Amniotic stem cell (primary cell): ENCODE results near the gene MMP24OS.

Experiments
- DNase-seq: peaks from one replicate; lab custom pipeline; 2025; lab: John Stamatoyannopoulos, UW

Gene MMP24OS

DNA sequence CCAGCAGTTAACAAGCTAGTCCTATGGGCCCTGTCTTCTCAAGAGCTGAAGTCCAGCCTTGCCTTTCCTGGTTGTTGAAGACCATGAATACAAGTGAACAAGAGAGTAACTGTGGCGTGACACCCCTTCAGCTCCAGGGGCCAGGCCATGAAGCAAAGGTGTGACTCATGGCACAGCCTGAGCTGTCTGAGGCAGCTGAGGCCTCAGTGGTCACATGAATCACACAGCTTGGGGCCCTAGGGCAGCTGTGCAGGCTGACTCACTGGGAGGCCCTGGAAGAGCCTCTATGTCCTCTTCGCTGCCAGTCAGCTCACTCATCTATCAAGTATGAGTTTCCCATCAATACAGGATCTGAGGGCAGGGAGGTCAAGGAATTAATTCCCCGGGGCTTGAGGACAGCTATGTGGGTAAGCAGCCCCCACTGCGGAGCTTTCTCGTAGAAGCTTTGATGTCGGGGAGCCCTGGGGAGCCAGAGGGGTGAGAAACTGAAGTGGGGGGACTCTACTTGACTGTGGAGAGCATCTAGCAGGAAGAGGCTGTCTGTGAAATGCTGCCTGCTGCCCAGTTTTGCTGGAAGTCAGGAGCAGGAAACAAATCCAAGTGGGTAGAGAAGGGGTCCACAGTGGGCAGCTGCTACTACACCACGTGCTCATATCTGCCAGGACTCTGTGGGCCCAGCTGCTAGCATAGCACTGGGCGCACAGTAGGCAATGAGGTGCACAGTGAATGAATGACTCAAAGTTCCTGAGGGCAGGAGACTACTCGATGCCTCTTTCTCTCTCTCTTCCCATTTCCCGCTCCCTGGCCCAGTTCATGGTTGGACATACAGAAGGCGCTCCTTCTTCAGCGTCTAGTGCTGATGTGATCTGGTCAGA lies 28.0 kb upstream of the MMP24OS start:
- DNase-seq = peak; percentile 99

DNA sequence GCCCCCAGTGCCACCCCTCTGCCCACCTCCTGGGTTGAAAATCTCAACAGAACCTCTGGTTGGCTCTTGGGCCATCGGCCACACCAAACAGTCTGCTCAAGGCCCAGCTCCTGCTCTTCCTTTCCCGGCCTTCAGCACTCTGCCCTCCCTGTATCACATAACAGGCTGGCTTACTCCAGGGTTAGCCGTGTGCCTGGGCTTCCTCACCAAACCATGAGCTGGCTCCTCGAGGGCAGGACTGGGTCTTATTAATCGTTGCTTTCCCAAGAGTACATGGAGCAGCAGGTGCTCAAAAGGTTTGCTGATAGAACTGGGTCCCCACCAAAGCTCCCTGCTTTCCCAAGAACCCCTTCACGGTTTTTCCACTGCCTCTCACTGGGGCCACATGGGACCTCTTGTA lies 27.0 kb upstream of the MMP24OS start:
- DNase-seq = no peak

DNA sequence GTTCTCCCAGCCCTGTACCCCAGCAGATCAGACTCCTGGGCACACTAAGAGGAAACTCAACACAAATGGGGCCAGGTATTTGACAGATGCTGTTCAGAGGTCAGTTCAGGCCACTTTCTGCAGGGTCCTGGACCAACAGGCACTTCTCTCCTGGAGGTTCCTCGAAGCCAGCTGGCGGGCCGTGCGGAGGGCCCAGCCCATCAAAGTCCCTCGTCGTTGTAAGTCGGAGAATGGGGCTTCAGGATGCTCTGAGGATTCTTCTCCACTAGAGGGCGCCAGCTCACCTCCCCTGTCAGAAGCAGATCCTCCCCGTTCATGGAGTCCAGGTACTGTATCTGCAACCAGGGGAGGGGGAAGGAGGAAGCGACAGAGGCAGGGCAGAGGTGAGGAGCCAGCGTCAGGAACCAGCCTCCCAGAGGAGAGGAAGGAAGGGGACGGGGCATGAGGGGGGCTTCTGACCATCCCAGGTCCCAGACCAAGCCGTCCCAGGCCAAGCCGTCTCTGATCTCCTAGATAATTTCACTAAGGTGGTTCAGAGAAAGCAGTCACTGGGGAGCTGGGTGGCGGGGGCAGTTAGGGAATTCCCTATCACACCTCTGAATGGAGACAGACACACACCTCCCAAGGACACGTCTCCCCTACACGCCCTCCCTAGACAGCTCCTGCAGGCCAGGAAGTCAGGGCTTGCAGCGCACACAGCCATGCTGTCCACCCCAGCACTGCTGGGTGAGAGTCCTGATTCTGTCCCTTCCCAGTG lies 26.0 kb upstream of the MMP24OS start:
- DNase-seq = peak; percentile 50

DNA sequence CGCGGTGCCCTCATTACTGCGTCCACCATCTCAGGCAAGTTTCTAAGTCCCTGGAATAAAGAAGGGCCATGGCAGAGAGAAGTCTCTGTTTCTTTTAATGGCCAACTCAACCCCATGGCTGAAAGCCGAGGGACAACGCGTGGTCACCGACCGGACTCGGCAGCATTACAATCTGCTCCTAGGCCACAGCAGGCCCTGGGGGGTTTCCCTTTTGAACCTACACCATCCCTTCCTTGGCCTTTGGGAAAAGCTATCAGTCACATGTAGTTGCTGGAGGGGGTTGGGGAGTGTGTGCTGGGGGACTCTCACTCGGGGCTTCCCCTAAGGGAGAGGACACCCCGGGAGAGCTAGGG lies 25.4 kb upstream of the MMP24OS start:
- DNase-seq = no peak

DNA sequence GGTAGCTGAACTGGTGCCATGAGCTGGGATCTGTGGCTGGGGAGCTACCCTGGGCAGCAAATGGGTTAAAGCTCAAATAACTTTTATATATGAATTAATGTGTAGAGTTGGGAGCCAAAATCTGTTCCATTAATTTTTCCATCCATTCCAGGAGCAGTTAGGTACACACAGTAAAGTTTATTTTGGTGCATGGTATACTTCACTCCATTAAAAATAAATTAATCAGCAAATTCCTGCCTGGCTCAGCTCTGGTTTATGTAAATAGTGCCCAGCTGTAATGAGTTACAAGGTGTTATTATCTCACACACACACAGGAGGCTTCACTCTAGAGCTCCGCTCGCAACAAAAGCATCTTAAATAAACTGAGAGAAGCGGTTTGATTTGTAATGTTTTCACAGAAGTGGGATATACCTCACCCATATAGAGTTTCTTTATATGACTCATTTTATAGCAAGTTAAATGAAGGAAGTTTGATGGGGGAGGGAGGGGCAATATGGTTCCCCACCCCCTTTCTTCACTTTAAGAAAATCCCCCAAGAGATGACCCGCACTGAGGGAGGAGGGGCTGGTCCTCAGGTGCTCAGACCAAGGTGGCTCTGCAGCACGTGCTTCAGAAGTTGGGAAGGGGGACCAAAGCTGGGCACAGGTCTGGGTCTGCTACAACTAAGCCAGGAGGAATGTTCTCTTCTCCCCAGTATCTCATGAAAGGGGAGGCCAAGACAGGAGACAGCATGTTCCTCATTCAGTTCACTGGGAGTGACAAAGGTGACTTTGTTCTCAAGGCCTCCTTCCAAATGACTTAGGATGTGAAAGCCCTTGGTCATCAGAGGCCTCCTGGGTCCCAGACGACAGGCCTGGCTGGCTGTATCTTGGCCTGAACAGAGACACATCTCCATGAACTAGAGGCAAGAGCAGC lies 24.8 kb upstream of the MMP24OS start:
- DNase-seq = no peak

DNA sequence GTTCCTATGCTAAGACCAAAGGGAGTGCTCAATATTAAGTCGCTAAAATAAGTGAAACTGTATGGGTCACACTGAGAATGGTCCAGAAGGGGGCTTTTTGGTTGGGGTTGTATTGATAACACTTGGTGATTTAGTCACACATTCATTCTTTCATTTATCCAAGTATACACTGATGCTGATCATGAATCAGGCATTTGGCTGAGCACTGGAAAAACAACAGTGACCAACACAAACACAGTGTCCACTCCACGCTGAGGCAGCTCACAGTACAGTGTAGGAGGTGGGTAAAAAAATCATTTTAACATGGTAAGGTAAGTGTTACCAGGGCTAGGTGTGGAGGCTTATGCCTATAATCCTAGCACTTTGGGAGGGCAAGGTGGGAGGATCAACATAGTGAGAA lies 23.5 kb upstream of the MMP24OS start:
- no peak for DNase-seq

DNA sequence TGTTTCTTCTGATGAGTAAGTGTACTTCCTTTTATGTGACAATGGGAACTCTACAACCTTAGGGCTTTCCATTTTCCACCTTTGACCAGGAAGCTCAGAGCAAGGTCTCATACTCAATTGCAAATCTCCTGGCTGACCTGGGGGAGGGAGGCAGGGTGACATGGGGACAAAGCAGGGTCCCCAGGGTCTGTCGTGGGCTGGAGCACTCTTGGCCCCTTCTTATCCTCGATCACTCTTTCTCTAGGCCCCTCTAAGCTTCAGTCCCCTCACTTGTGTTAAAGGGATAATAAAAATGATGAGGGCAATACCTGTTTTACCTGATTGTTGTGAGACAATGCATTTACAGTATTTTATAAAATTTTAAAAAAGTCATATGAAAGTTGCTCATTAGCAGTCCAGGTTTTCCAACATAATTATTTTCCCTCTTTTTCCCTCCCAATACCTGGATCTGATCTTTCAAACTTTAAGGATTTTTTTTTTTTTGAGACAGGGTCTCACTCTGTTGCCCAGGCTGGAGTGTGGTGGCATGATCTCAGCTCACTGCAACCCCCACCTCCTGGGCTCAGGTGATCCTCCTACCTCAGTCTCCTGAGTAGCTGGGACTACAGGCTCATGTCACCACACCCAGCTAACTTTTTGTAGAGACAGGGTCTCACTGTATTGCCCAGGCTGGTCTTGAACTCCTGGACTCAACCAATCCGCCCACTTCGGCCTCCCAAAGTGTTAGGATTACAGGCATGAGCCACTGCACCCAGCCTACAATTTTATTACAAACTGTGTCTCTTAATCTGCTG lies 22.7 kb upstream of the MMP24OS start:
- DNase-seq = no peak

DNA sequence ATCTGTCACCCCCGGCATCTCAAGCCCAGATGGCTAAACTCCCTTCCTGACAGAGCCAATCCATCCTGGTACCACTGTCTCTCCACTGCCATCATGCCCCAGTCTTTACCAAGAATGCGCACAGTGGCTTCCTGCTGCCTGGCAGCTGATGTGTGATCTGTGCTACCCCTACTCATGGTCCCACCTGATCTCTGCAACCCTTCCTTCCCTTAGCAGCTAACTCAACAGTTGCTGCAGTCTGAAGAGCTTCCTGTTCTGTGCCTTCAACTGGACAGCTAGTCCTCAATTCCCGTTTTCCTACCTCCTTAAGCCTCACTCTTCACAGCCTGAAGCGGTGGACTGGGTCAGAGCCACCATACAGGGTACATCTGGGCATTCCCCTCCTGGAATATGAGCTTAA lies 21.9 kb upstream of the MMP24OS start:
- DNase-seq = no peak

DNA sequence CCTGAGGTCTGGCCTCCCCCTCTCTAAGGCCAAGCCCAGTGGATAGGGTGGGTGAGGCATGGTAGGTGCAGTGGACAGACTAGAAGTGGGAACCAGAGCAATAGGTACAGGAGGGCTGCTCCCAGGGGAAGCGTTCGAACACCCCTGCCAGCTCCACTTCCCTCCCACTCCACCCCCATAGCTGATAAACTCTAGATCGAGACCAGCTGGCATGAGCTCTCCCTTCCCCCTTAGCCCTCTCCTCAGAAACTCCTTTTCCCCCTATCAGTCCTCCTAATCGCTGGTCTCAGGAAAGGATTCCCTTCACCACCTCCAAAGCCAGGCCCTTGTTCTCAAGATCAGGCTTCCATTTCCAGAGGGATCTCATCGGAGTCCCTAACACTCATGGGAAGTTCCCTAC lies 20.3 kb upstream of the MMP24OS start:
- DNase-seq = no peak

DNA sequence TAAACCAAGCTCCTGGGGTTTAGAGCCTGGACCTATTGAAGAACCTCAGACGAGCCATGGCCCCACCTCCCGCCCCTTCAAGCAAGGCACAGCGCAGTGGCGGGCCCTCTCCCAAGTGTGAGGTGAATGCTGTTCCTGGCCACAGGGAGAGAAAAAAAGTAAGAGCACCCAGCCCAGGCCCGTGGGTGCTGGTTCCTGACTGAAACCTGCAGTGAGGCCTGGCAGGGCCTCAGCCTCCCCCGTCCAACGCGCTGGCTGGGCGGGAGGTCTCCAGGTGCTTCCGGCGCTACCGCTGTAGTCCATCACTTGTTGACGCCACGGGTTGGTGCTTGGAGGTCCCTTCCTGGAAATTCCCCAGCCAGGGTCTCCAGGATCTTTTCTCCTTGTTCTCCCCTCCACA lies 19.8 kb upstream of the MMP24OS start:
- no peak for DNase-seq

DNA sequence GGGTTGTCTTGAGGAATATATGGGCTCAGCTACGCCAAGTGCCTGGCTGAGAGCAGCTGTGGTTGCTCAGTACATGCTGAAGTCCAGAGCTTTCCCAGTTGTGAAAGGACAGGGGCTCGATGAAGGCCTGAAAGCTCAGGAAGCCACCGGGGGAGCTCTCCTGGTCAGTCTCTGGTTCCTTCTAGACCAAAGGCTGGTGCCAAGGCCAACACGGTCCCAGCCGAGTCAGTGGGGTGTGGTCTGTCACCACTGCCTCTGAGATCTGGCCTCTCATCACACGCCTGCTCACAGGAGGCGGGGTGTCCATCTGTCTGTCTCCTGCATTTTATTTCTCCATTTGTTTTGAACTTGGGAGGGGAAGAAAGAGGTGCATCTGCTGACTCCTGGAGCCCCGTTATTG lies 19.2 kb upstream of the MMP24OS start:
- no peak for DNase-seq

DNA sequence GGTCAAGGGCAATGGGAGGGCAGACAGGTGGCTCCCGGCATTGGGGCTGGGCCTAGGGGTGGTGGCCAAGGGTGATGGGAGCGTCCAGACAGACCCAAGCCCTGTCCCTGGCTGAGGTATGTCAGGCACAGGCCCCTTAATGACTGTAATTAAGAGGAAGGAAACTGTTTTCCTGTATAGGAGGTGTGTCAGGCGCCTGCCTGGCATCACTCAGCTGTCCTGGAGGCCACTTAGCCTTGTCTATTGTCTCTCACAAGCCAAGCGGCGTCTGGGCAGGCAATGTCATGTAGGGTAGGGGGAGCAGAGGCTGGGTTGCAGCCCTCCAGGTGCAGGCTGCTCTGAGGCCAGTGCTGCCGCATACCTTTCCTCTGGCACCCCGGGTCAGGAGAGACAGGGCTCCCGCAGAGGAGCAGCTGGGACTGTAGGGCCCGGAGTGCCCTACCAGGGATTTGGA lies 18.2 kb upstream of the MMP24OS start:
- no peak for DNase-seq

DNA sequence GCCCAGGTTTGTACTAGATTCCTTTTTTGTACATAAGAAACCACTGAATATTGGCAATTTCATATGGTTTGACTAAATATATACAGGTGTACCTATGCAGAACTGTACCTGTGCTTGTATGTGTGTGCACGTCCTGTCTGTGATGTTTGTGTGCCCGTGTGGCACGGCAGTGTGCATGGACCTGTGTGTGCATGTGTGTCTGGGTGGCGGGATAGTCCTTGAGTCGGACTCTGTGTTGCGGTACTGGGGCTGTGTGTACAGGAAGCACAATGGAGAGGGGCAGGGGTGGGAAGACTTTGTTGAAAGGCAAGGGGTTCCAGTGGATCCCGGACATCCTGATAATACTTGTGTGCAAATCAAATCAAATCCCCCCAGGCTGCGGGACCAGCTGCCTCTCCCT lies 17.8 kb upstream of the MMP24OS start:
- DNase-seq = no peak

DNA sequence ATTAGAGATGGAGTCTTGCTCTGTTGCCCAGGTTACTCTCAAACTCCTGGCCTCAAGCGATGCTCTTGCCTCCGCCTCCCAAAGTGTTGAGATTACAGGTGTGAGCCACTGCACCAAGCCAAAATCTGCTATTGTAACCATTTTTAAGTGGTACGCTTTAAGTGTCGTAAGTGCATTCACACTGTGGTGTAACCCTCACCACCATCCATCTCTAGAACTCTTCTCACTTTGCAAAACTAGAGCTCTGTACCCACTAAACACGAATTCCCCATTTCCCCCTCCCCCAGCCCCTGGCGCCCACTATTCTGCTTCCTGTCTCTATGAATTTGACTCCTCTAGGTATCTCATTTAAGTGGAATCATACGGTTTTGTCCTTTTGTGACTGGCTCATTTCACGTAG lies 17.1 kb upstream of the MMP24OS start:
- no peak for DNase-seq

DNA sequence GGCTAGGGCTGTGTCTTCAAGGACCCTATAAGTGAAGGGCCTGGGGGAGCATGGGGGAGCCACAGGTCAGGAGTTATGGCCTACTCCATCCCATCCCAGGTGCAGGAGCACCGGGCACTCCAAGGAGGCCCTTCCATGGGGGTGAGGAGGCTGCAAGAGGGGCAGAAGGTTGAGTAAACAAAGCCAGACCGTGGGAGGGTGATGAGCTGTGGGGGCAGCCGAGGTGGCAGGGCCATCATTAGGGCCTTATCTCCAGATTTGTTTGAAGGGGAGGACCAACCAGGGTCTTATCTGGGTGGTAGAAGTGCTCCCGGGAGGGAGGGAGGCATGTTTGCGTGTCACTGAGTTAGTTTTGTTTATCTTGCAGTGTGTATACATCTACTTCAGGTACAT lies 16.4 kb upstream of the MMP24OS start:
- no peak for DNase-seq

DNA sequence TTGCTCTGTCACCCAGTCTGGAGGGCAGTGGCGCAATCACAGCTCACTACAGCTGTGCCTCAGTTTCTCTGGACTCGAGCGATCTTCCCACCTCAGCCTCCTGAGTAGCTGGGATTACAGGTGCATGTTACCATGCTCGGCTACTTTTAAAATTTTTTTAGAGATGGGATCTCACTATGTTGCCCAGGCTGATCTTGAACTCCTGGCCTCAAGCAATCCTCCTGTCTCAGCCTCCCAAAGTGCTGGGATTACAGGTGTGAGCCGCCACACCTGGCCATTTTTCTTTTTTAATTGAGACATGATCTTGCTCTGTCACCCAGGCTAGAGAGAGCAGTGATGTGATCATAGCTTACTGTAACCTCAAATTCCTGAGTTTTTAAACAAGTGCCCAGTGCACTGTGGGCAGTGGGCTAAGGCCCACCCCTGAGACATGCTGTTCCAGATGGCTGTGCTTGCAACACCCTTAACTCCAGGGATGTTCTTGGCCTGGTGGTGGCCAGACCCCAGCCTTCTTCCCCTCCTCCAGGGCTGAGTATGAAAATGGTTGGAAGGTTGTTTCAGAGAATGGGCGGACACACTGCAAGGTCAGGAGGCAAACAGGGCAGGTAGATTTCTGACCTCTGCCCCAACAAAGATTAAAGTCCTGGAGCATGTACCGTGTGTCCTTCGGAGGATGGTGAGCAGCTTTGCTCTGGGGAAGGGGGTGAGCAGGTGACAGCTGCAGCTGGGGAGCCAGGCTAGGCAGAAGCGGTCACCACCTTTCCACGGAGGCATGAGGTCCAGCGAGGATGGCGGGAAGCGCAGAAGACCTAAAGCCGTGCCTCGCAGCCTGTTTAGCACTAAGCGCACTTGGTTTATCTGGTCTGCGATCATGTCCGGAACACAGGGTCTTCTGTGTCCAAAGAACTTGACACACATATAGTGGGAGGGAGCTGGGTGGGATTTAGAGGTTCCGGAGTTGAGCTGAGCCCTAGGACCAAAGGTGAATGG lies 15.7 kb upstream of the MMP24OS start:
- DNase-seq = no peak

DNA sequence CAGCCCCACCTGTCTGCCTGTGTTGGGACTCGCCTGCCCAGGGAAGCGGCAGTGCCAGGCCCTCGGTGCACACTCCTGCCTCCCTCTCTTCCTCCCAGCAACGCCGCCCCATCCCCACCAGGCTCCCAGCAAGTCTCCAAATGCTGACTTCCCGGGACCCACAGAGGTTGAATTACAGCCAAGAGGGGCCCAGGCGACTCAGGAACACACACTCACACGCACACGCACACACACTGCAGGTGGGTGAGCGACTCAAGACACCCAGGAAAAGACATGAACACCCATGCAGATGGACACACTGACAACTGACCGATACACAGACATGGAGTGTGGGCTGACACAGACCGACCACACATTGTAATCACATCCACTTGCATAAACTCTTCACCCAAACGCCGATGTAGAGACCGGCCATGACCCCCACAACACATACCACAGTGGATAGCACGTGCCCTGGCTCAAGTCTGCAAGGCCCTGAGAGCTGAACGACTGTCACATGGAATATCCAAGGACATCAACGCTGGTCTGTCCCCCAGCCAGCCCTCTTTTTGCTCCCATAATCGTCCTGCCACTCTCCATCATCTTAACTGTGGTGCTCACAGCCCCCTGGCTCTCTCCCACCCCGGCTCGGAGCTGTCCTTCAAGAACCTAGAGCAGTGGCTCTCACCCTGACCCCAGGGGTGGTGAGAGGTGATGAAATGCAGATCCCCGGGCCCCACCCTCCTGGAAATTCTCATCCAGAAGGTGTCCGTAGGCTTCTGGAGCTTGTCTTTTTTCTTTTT lies 14.8 kb upstream of the MMP24OS start:
- DNase-seq = no peak

DNA sequence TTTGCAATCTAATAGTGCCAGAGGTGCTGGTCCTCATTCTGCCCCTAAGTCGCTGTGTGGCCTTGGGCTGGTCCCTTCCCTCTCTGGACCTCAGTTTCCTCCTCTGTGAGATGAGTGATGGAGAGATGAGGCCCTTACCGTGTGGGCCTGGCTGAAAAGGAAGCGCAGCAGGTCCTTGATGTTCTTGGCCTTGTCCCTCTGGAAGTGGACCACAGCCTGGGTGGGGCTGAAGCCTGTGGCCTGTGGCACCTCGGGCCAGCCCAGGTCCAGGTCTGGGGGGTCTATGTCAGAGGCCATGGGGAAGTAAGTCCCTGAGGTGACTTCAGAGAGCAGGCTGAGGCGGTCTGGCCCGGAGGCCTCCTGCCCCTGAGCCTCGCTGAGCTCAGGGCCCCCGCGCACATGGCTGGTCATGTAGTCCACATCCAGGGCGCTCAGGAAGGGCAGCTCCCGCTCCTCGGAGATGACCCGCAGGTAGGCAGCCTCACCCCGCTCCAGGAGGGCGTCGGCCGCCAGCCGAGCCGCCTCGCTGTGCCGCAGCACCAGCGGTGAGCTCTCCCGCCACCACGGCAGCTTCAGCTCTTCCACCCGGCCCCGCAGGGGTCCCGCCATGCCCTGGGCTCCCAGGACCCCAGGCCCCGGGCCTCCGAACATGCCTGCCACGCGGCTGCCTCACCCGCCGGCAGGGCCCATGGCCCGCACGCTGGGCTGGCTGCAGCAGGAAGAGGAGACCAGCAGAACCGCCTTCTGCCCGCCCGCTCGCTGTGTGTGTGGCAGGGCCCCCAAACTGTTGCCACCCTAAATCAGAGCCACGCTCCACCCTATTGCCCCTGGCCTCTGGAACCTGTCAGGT lies 14.0 kb upstream of the MMP24OS start, which contains the start of gene FAM83C:
FAM83C (minus strand) TSS at position 772 of the 850 bp plus-strand sequence; CDS start at position 651, 121 bp downstream.
- DNase-seq = no peak
